Stimulated activated naive CD8-positive, alpha-beta T cell treated with anti-CD3 and anti-CD28 coated beads, Interleukin-15, Interleukin-2, amounts not matched to agents 100 ng/mL and 50 ng/mL, for 24 hours (primary cell): ENCODE data around the gene ATL2.
"Not testable (repeated sequence)": the region's sequence is repeated elsewhere in the genome, so short reads cannot be mapped to it uniquely, and the experiment has no call there.

Experiments used
- H3K27ac Mint-ChIP-seq: one replicate; pipeline ENCODE4 v1.8.0; 2021; ENCODE audit warnings: mild to moderate bottlenecking, mixed read lengths
- H3K27me3 Mint-ChIP-seq: one replicate; pipeline ENCODE4 v1.8.0; 2021; ENCODE audit warnings: mixed read lengths
- H3K36me3 Mint-ChIP-seq: one replicate; pipeline ENCODE4 v1.8.0; 2021; ENCODE audit warnings: low read depth, mixed read lengths
- H3K4me1 Mint-ChIP-seq: one replicate; pipeline ENCODE4 v1.8.0; 2021; ENCODE audit warnings: low read depth, mixed read lengths
- H3K4me3 Mint-ChIP-seq: one replicate; pipeline ENCODE4 v1.8.0; 2021; ENCODE audit warnings: mild to moderate bottlenecking, mixed read lengths
- H3K9me3 Mint-ChIP-seq: one replicate; pipeline ENCODE4 v1.8.0; 2021; ENCODE audit warnings: mixed read lengths

The ATL2 gene

DNA sequence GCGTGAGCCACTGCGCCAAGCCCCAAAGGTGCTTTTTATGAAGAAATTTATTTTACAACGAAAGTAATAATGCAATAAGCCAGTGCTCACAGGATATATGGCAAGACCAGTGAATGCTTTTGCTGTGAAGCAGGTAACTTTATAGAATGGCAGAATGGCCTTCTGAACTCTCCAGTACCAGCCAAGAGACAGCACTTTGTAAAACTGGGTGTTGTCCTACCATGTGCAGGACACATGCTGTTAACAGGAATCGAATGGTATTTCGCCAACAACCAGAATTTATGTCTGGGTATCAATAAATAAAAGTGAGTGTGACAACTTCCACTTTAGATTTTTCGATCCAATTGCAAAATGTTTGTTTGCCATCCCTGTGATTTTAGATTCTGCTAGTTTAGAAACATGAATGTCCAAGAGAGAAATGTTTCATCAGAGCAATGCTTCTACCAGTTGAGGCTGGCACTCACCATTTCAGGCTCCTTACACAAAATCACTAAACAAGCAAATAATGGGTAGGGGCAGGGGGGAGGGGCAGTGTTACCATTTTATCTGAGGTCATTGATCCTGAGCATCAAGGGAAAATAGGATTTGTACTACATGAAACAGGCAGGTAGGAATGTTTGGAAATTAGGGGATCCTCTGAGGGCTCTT lies 95.9 kb downstream of the ATL2 start:
- Mint-ChIP-seq H3K27ac (no peak overlapping the region), H3K36me3 (no peaks in the 10 kb centered on the region), H3K9me3 (no peaks in the 10 kb centered on the region), H3K4me1 (no peaks in the 10 kb centered on the region), H3K27me3 (peaks cover 16% of the 10 kb centered on the region), H3K4me3 (no peak overlapping the region)

DNA sequence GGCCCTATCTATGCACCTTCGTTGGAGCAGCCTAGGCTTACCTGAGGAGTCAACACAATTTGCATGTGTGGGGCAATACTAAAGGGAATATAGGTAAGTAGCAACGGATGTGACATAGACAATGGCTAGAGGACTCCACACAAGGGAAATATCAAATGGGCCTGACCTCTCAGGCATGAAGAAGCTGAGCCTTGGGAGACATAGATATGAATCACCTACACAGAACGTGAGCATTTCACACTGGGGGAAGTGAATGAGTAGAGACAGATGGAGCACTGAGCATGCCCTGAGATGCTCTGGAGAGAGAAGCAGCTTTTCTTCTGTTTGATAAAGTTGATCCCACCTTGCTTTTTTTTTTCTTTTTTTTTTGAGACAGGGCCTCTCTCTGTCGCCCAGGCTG lies 97.9 kb downstream of the ATL2 start:
- no peaks in the 10 kb centered on the region for H3K9me3 Mint-ChIP-seq
- H3K27ac Mint-ChIP-seq: no peak overlapping the region
- H3K27me3 Mint-ChIP-seq: peaks cover 12% of the 10 kb centered on the region
- H3K4me1 Mint-ChIP-seq: no peaks in the 10 kb centered on the region
- no peaks in the 10 kb centered on the region for H3K36me3 Mint-ChIP-seq
- no peak overlapping the region for H3K4me3 Mint-ChIP-seq

DNA sequence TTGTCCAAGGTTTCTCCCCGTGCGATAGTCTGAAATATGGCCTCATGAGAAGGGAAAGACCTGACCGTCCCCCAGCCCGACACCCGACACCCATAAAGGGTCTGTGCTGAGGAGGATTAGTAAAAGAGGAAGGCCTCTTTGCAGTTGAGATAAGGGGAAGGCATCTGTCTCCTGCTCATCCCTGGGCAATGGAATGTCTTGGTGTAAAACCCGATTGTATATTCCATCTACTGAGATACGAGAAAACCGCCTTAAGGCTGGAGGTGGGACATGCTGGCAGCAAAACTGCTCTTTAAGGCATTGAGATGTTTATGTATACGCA lies 99.0 kb downstream of the ATL2 start:
- H3K36me3 Mint-ChIP-seq, H3K27me3 Mint-ChIP-seq, H3K9me3 Mint-ChIP-seq: not testable (repeated sequence)

DNA sequence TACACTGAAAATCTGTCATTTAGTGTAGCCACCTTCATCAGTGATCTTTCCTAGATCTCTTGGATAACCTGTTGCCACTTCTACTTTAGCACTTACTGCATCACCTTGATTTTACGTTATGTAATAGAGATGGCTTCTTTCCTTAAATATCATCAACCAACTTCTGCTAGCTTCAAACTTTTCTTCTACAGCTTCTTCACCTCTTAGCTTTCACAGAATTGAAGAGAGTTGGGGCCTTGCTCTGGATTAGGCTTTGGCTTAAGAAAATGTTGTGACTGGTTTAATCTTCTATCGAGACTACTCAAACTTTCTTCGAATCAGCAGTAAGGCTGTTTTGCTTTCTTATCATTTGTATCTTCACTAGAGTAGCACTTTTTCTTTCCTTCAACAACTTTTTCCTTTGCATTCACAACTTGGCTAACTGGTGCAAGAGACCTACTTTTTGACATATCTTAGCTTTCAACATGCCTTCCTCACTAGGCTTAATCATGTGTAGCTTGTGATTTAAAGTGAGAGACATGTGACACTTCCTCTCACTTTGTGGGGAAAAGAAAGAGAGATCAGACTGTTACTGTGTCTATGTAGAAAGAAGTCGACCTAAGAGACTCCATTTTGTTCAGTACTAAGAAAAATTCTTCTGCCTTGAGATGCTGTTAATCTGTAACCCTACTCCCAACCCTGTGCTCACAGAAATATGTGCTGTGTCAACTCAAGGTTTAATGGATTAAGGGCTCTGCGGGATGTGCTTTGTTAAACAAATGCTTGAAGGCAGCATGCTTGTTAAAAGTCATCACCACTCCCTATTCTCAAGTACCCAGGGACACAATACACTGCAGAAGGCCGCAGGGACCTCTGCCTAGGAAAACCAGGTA lies 99.6 kb downstream of the ATL2 start:
- peaks cover 4% of the 10 kb centered on the region for H3K27me3 Mint-ChIP-seq
- H3K4me3 Mint-ChIP-seq: no peak overlapping the region
- no peak overlapping the region for H3K27ac Mint-ChIP-seq
- no peaks in the 10 kb centered on the region for H3K4me1 Mint-ChIP-seq
- H3K36me3 Mint-ChIP-seq: no peaks in the 10 kb centered on the region
- H3K9me3 Mint-ChIP-seq: no peaks in the 10 kb centered on the region

More for the DNA sequence above, 99.0 kb downstream of the ATL2 start:
- H3K27ac Mint-ChIP-seq, H3K4me3 Mint-ChIP-seq, H3K4me1 Mint-ChIP-seq: not testable (repeated sequence)

DNA sequence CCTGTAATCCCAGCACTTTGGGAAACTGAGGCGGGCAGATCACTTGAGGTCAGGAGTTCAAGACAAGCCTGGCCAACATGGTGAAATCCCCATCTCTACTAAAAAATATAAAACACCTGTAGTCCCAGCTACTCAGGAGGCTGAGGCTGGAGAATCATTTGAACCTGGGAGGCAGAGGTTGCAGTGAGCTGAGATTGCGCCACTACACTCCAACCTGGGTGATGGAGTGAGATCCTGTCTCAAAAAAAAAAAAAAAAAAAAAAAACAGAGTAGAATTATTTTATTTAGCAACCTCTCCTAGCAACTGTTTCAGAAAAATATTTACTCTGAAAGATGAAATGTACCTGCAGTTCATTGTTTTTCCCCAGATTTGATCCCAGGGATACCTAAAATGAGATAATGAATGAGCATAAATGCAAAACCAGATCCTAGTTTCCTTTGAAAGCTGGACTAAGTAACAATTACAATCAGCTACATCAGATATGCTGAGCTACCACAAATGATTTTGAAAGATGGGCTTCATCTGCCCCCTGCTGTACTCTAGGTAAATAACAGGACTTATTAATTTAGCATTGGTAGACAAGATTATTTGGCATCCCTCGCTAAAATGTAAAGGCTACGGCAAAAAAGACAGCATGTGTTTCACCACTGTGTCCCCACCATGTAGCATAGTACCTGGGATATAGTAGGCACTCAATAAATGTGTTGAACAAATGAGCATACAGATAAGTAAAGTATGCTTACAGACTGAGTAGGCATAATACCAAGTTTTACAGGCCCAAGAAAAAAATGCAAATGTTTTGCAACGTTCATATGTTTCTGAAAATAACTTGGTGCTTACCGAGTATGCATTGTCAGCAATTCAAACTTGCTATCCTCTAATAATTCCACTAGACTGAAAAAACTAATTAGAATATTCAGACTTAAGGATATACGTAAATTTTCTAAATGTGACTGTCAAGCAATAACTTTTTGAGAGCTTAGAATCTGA lies 102.5 kb downstream of the ATL2 start:
- no peaks in the 10 kb centered on the region for H3K4me1 Mint-ChIP-seq
- peaks cover 4% of the 10 kb centered on the region for H3K27me3 Mint-ChIP-seq
- H3K27ac Mint-ChIP-seq: no peak overlapping the region
- H3K4me3 Mint-ChIP-seq: no peak overlapping the region
- H3K36me3 Mint-ChIP-seq: no peaks in the 10 kb centered on the region
- no peaks in the 10 kb centered on the region for H3K9me3 Mint-ChIP-seq

DNA sequence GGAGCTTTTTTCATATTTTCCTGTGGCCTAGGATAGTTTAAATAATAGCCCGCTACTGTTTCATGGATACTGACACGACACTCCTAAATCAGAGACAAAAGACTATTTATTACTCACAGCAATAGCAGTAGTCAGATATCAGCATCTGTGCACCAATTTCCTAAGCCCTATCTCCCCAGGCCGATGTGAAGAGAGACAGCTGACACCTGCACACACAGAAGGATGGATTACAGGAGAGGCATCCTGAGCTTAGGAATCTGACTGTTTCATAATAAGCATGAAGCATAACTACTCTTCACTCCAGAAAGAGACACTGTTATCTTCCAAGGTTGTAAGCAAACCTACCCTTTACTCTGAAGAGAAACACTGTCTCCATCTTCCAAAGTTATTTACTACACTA lies 105.4 kb downstream of the ATL2 start:
- Mint-ChIP-seq H3K27me3 (peaks cover 4% of the 10 kb centered on the region), H3K36me3 (no peaks in the 10 kb centered on the region), H3K27ac (no peak overlapping the region), H3K4me3 (no peak overlapping the region), H3K9me3 (no peaks in the 10 kb centered on the region), H3K4me1 (peaks cover under 1% of the 10 kb centered on the region)

DNA sequence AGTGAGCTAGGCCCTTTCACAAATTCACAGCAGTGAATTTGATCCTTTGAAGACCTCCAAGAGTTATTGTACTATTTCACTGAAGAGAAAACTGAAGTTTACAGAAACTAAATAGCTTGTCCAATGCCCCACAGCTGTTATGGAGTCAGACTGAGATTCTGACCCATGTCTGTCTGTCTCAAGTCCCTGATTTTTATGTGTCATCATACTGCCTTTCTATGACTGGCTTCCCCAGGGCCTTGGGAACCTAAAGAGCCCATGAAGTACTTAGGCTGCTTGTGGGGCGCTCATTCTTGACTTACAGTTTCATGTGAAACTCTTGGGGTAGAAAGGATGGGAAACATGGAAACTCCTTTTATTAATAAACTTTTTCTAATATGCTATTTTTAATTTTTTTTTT lies 107.7 kb downstream of the ATL2 start:
- Mint-ChIP-seq H3K4me1 (peaks cover 9% of the 10 kb centered on the region), H3K27me3 (peaks cover 4% of the 10 kb centered on the region), H3K4me3 (no peak overlapping the region), H3K9me3 (no peaks in the 10 kb centered on the region), H3K36me3 (no peaks in the 10 kb centered on the region), H3K27ac (no peak overlapping the region)

DNA sequence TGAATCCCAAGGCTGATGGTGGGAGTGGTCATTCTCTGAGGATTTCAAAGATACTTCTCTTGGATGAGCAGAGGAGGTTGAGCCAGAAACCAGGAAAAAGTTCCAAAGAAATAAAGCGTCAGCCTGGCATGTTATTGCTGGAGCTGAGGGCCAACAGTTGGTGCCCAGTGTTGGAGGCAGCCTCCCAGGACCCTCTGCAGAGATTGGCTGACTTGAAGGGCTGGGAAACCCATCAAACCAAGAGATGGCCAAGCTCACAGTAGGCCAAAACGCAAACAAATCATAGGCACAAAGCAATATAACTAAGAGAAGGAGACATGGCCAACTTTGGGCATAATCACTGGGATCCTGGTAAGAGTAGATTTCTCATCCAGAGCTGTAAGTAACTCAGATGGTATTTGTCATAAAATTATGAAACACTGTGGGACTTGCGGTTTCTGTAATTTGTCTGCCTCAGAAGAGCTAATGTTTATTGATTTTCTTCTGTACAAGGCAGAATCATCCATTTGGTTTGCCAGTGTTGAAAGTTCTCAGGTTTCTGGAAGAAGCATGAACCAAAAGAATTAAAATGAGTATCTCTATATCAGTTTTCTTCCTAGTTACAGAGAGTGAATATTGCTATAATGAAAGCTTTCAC lies 108.3 kb downstream of the ATL2 start:
- H3K4me1 Mint-ChIP-seq: peaks cover 9% of the 10 kb centered on the region
- no peak overlapping the region for H3K4me3 Mint-ChIP-seq
- H3K27me3 Mint-ChIP-seq: peaks cover 4% of the 10 kb centered on the region
- no peaks in the 10 kb centered on the region for H3K9me3 Mint-ChIP-seq
- no peaks in the 10 kb centered on the region for H3K36me3 Mint-ChIP-seq
- H3K27ac Mint-ChIP-seq: no peak overlapping the region

DNA sequence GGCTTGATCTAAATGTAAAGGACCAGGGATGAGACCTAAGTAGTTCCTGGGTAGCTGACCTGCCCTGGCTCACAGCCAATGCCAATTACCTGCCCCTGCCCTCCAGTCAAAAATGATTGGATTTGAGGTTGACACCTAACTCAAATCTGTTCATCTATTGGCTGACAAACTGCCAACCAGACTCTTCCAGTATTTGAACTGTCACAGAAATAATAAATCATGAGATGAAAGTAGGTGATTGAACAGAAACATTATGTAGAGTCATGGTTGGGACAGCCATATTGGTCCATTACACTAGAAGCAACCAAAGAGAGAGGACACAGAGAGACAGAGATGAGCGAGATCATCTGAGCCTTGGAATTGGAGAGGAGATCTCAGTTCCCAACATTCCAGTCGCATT lies 109.1 kb downstream of the ATL2 start:
- H3K36me3 Mint-ChIP-seq: no peaks in the 10 kb centered on the region
- H3K27ac Mint-ChIP-seq: no peak overlapping the region
- no peaks in the 10 kb centered on the region for H3K27me3 Mint-ChIP-seq
- no peak overlapping the region for H3K4me3 Mint-ChIP-seq
- H3K9me3 Mint-ChIP-seq: no peaks in the 10 kb centered on the region
- peaks cover 9% of the 10 kb centered on the region for H3K4me1 Mint-ChIP-seq

DNA sequence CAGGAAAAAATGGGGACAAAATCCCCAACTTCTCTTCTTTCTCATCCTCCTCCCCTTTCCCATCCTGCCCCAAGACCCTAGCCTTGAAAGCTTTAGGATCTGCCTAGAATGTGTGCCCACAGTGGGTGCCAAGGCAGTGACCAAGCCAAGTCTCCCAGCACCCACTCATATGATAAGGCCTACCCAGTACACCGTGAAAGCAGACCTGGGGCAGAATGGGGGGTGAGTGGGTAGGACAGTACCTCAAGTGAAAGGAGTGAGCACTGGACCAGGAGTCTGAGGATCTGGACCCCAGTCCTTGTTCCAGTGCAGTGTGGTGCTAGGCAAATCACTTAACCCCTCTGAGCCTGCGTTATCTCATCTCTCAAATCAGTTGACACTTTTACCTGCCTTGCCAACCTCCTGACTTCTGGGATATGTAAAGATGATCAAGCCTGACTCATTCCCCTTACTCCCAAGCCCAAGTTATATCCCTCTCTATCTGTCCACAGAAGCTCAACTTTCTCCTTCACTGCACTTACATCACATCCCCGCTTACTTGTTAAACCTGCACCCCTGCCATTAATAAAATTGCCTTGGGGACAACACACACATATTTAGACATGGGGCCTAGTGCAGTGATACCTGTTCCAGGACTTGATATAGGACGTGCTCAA lies 109.7 kb downstream of the ATL2 start:
- H3K4me3 Mint-ChIP-seq: no peak overlapping the region
- peaks cover 9% of the 10 kb centered on the region for H3K4me1 Mint-ChIP-seq
- no peaks in the 10 kb centered on the region for H3K9me3 Mint-ChIP-seq
- H3K27me3 Mint-ChIP-seq: no peaks in the 10 kb centered on the region
- H3K36me3 Mint-ChIP-seq: no peaks in the 10 kb centered on the region
- H3K27ac Mint-ChIP-seq: no peak overlapping the region

DNA sequence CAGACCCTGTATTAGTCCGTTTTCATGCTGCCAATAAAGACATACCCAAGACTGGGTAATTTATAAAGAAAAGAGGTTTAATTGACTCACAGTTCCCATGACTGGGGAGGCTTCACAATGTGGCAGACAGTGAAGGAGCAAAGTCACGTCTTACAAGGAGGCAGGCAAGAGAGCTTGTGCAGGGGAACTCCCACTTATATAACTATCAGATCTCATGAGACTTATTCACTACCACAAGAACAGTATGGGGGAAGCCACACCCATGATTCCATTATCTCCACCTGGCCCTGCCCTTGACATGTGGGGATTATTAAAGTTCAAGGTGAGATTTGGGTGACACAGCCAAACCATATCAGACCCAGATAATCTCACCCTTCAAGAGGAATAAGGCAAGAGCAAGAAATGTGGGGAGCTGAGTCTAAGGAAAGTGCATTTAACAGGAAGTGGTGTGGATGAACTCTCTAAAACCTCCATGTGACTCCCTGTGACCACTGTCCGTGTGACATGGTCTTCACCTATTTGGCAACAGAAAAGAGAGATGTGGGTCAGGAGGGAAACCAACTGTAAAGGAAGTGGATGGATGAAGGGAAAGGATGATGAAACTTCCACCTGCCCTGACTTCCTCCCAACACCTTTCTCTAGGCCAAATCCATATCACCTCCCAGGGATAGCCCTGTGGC lies 110.6 kb downstream of the ATL2 start:
- Mint-ChIP-seq H3K27me3 (no peaks in the 10 kb centered on the region), H3K9me3 (no peaks in the 10 kb centered on the region), H3K36me3 (no peaks in the 10 kb centered on the region), H3K4me3 (no peak overlapping the region), H3K27ac (no peak overlapping the region), H3K4me1 (peaks cover 16% of the 10 kb centered on the region)

DNA sequence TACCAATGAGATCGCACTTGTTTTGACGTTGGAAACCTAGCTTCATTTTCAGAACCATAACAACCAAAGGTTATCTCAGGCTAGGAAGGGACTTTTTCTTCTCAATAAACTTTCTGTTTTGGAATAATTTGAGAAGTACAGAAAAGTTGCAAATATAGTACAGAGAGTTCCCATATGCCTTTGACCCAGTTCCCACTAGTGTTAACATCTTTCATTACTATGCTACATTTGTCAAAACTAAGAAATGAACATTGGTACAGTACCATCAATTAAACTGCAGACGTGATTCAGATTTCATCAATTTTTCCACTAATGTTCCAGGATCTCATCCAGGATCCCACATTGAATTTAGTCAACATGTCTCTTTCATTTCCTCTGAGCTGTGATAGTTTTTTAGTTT lies 111.6 kb downstream of the ATL2 start:
- Mint-ChIP-seq H3K36me3 (no peaks in the 10 kb centered on the region), H3K27ac (no peak overlapping the region), H3K9me3 (no peaks in the 10 kb centered on the region), H3K4me3 (no peak overlapping the region), H3K27me3 (no peaks in the 10 kb centered on the region), H3K4me1 (peaks cover 21% of the 10 kb centered on the region)

DNA sequence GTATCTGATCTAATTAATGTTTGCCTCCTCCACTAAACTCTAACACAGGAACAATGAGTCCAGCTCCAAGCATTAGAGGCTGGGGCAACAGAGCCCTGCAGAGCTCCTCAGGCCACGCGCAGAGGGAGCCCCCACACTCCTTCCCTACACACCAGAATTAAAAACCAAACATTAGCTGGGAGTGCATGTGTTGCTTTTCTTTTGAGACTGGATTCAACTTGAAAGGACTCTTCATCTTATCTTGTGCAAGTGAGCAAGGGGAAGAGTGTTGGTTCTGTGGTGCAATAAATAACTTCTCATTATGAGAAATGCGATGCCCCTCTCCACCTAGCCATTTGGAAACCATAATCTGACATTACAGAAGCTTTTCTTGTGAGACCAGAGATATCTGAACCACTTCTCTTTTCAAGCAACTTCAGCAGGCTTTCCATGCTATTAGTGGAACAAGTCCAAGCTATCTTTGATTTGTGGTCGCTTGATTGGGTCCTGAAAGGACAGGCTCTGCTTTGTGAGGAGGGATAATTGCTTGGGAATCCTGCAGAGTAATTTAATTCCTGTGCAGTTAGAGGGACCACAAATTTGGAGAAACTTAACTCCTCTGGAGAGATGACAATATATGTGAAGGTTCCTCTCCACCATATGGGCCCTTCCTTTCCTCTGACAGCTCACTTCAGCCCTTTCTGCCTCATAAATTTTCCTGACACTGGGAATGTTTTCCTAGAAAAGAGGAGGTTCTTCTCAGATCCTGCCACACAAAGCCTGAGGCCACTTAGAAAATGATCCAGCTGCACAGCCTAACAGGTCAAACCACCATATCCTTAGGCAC lies 112.5 kb downstream of the ATL2 start:
- H3K27ac Mint-ChIP-seq: no peak overlapping the region
- peaks cover 21% of the 10 kb centered on the region for H3K4me1 Mint-ChIP-seq
- no peaks in the 10 kb centered on the region for H3K27me3 Mint-ChIP-seq
- H3K36me3 Mint-ChIP-seq: no peaks in the 10 kb centered on the region
- H3K9me3 Mint-ChIP-seq: no peaks in the 10 kb centered on the region
- no peak overlapping the region for H3K4me3 Mint-ChIP-seq
